ENCODE measurements around the gene ATRNL1. TPM values are rescaled to one million over a fixed set of nuclear protein-coding genes. Genes with fewer than 3 reads are reported as not detected.

The ATRNL1 gene
- total RNA-seq, 1 donor from 2014 or later, result 15.5 TPM

DNA sequence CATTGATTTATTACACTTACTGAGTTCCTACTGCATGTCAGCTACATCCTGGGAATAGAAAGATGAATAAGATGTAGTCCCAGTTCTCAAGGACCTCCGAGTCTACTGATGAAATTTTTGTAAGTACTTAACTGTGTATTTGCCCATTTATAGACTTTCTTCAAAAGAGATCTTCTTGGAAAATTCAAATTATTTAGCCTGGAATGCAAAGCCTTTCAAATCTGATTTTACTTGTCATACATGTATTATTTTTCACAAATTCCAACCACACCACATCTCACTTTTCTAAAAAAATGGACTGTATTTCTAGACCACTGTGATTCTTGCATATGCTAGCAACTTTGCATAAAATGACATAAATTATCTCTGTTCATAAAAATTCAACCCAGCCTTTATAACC, 581.3 kb downstream of the ATRNL1 start:
- no peaks in the 10 kb centered on the region for H3K9me3 ChIP-seq
- no peaks in the 10 kb centered on the region for H3K27me3 ChIP-seq
- no peak overlapping the region for H3K4me3 ChIP-seq
- H3K4me1 ChIP-seq, result no peaks in the 10 kb centered on the region
- H3K36me3 ChIP-seq, result no peaks in the 10 kb centered on the region
- no peak for DNase-seq (ENCODE audit: extremely low spot score in 2 of 2)
- H3K27ac ChIP-seq, result no peak overlapping the region
- TF ChIP-seq POLR2AphosphoS5 (IDR thresholded peaks at IDR 0.05; ENCODE audit: insufficient read depth in 1 of 2, low read depth in 1 of 2) (no peak), POLR2A (IDR thresholded peaks at IDR 0.05) (no peak), CTCF (IDR thresholded peaks at IDR 0.05) (no peak)
- intact Hi-C loops (cut with DNase I), result no loop called here

DNA sequence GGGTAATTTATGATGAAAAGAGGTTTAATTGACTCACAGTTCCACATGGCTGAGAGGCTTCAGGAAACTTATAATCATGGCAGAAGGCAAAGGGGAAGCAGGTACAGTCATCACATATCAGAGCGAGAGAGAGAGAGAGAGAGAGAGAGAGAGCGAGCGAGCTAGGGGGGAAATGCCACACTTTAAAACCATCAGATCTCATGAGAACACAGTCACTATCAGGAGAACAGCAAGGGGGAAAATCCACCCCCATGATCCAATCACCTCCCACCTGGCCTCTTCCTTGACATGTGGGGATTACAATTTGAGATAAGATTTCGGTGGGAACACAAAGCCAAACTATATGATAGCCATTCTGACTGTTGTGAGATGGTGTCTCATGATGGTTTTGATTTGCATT, 603.6 kb downstream of the ATRNL1 start:
- H3K27me3 ChIP-seq, result no peaks in the 10 kb centered on the region
- no peak overlapping the region for H3K4me3 ChIP-seq
- no peak for DNase-seq (ENCODE audit: extremely low spot score in 2 of 2)
- H3K4me1 ChIP-seq, result no peaks in the 10 kb centered on the region
- no peak overlapping the region for H3K27ac ChIP-seq
- no peak for TF ChIP-seq POLR2AphosphoS5 (IDR thresholded peaks at IDR 0.05; ENCODE audit: insufficient read depth in 1 of 2, low read depth in 1 of 2)
- TF ChIP-seq CTCF (IDR thresholded peaks at IDR 0.05), result no peak
- TF ChIP-seq POLR2A (IDR thresholded peaks at IDR 0.05), result no peak
- no peaks in the 10 kb centered on the region for H3K36me3 ChIP-seq
- H3K9me3 ChIP-seq, result no peaks in the 10 kb centered on the region
- intact Hi-C loops (cut with DNase I), result no loop called here

- no peak for DNase-seq (ENCODE audit: extremely low spot score in 2 of 2)
- intact Hi-C loops (cut with DNase I), result no loop called here
- no peak for TF ChIP-seq CTCF (IDR thresholded peaks at IDR 0.05)
- TF ChIP-seq POLR2A (IDR thresholded peaks at IDR 0.05), result no peak
- TF ChIP-seq POLR2AphosphoS5 (IDR thresholded peaks at IDR 0.05; ENCODE audit: insufficient read depth in 1 of 2, low read depth in 1 of 2), result no peak
- no peak overlapping the region for H3K4me3 ChIP-seq
- H3K36me3 ChIP-seq, result no peaks in the 10 kb centered on the region
- no peaks in the 10 kb centered on the region for H3K9me3 ChIP-seq
- H3K27me3 ChIP-seq, result no peaks in the 10 kb centered on the region
- no peak overlapping the region for H3K27ac ChIP-seq
- H3K4me1 ChIP-seq, result no peaks in the 10 kb centered on the region
Observed at GRCh38 chr10:115706026-115706425, 612.9 kb downstream of the ATRNL1 start.

DNA sequence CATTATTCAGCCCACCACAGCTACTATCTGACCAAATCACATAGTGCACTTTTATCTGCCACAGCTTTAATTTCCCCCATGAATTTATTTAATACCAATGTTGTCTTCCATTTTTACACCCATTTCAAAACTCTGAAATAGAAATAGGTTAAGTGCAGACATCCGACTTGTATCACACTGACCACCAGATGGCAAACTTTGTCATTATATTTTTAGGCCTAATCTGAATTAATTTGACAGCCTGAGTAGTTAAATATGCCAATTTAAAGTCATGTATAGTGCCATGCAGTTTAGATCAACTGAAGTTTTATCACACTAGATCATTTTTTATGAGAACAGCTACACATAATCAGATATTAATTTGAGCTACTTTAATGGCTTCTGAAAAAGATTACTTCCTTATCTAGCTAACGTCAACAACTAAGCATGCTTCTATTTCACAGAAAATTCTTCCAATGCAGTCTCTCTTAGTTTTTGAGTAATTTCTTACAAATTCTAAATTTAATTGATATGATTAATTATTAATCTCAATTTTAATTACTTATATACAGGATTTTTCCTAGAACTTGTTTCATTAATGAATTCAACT, 613.4 kb downstream of the ATRNL1 start:
- DNase-seq (ENCODE audit: extremely low spot score in 2 of 2), result no peak
- Histone ChIP-seq H3K27me3 (no peaks in the 10 kb centered on the region), H3K36me3 (no peaks in the 10 kb centered on the region), H3K27ac (no peak overlapping the region), H3K9me3 (no peaks in the 10 kb centered on the region), H3K4me1 (no peaks in the 10 kb centered on the region), H3K4me3 (no peak overlapping the region)
- intact Hi-C loops (cut with DNase I), result no loop called here
- TF ChIP-seq POLR2AphosphoS5 (IDR thresholded peaks at IDR 0.05; ENCODE audit: insufficient read depth in 1 of 2, low read depth in 1 of 2), result no peak
- TF ChIP-seq CTCF (IDR thresholded peaks at IDR 0.05), result peak in 1 of 3 experiments; percentile 22
- no peak for TF ChIP-seq POLR2A (IDR thresholded peaks at IDR 0.05)

DNA sequence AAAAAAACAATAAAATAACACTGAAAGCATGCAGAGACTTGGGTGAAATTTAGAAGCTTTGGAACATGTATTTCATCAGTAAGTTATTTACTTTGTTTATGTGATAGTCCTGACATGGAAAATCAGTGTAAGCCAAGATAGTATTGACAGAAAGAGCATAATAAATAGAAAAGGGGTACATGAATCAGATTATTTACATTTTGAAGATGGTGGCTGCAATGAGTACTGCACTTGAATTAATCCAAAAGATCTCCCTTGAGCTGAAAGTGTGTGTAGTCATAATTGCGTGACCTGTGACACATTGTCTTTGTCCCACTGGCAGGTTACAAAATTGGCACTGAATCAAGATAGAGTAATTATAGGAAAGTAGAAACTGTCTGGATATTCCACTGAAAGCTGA, 617.0 kb downstream of the ATRNL1 start:
- Histone ChIP-seq H3K4me3 (no peak overlapping the region), H3K27me3 (no peaks in the 10 kb centered on the region), H3K36me3 (no peaks in the 10 kb centered on the region), H3K27ac (no peak overlapping the region), H3K9me3 (no peaks in the 10 kb centered on the region), H3K4me1 (no peaks in the 10 kb centered on the region)
- TF ChIP-seq POLR2AphosphoS5 (IDR thresholded peaks at IDR 0.05; ENCODE audit: insufficient read depth in 1 of 2, low read depth in 1 of 2) (no peak), CTCF (IDR thresholded peaks at IDR 0.05) (no peak), POLR2A (IDR thresholded peaks at IDR 0.05) (no peak)
- intact Hi-C loops (cut with DNase I), result no loop called here
- no peak for DNase-seq (ENCODE audit: extremely low spot score in 2 of 2)
